GM12874 (cell line): Measurements from ENCODE around the gene VLDLR.

ENCODE experiments used
- TF ChIP-seq, protein P1 (sequence below): IDR thresholded peaks from 2 replicates; pipeline ENCODE4 v1.5.1; 2011; ENCODE audit warnings: low read depth, mild to moderate bottlenecking, control low read depth, low read length, moderate library complexity; ENCODE audit not compliant: insufficient read depth

VLDLR gene

DNA sequence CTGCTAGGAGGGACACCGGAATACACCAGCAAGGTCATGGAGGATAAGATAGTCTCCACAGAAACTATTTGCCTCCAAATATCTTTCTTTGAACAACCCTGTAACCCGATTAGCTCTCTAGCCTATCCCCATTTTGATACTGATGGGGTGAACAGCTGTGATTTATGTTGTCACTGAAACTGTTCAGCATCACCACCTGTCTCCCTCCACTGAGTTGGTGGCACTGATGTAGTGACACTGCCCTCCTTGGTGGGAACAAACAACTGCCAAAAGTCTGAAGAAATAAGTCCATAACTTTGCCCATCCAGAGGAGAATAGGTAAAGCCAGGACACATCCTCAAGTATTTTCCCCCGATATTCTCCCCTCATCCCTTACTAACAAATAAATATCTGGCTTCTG lies 71.5 kb downstream of the VLDLR start:
- TF ChIP-seq, protein P1, sequence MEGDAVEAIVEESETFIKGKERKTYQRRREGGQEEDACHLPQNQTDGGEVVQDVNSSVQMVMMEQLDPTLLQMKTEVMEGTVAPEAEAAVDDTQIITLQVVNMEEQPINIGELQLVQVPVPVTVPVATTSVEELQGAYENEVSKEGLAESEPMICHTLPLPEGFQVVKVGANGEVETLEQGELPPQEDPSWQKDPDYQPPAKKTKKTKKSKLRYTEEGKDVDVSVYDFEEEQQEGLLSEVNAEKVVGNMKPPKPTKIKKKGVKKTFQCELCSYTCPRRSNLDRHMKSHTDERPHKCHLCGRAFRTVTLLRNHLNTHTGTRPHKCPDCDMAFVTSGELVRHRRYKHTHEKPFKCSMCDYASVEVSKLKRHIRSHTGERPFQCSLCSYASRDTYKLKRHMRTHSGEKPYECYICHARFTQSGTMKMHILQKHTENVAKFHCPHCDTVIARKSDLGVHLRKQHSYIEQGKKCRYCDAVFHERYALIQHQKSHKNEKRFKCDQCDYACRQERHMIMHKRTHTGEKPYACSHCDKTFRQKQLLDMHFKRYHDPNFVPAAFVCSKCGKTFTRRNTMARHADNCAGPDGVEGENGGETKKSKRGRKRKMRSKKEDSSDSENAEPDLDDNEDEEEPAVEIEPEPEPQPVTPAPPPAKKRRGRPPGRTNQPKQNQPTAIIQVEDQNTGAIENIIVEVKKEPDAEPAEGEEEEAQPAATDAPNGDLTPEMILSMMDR = no peak

DNA sequence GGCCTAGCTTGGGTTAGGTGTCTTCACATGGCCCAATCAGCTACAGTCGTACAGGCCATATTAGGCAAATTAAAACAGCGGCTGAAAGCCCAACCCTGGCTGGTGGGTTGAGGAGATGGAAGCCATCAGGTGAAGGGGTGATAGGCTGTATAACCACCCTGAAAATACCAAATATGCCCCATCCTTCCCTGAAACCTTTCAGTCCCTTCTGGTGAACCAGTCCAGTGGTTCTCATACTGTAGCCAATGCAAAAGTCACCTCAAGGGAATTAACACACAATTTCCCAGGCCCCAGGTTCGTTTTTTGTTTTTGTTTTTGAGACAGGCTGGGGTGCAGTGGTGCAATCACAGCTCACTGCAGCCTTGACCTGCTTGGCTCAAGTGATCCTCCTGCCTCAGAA lies 75.9 kb downstream of the VLDLR start:
- TF ChIP-seq, protein P1 = no peak

- TF ChIP-seq, protein P1 = no peak
These were observed 78.8 kb downstream of the VLDLR start for GRCh38 chr9:2700398-2700797.

DNA sequence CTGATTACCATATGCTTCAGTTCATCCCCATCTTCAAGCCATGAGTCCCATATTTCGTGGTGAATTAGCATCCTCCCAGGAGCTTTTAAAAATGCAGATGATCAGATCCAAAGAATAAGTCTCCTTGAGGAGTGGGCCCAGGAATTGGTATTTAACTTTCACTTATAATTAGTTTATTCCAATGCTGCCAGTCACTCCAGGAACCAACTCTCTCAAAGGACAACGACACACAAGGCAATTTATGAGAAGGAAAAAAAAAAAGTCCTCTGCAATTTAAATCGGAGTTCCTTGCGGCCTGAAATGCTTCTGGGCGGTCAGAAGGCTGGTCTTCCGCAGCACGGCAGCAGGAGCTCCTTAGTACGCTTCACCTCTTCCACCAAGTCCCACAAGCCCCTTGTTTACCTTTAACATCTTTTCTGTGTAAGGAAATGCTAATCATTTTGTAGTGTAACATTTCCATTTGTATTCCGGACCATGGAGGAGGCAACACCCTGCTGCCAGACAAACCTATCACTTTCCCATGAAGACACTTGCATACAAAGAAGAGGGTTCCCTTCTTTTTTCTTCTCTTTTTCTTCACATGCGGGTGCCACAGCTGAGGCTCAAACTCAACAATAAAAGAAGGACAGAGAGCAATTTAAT lies 79.4 kb downstream of the VLDLR start:
- TF ChIP-seq, protein P1 = no peak

DNA sequence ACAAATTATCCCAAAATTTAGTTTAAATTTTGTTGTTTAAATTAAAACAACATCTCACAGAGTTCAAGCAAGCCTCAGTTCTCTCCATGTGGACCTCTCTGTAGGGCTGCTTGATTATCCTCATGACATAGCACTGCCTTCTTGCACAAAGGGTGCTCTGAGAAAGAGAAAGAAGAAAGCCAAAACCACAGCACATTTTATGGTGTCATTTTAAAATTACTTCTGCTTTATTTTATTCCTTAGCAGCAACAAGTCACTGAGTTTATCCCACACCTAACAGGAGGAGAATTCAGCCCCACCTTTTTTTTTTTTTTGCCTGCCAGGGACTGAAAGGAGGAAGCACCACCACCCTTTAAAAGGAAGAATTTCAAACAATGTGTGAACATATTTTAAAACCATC lies 82.9 kb downstream of the VLDLR start:
- TF ChIP-seq, protein P1 = no peak
